H1 (cell line): Measurements from ENCODE around the gene CDS2. TPM values are rescaled to one million over a fixed set of nuclear protein-coding genes. Genes with fewer than 3 reads are reported as not detected.

Experiments
- CTCF ChIA-PET: fragments of 300-600 bp; sonication (Branson Sonifier 250); formaldehyde crosslinking; loops from one replicate; lab custom pipeline; 2021; ENCODE audit not compliant: partially characterized antibody; lab: Charles Lee
- POLR2A ChIA-PET: fragments of 300-600 bp; sonication (Branson Sonifier 250); formaldehyde crosslinking; loops from one replicate; lab custom pipeline; 2021; ENCODE audit warnings: inconsistent platforms; ENCODE audit not compliant: partially characterized antibody; lab: Charles Lee
- DNase-seq, 2 experiments: peaks; one replicate each; pipeline versions ENCODE4 v3.0.0 to v3.0.0-alpha.2; 2010 to 2022; ENCODE audit warnings: low spot score in 2 of 2, low read depth in 1 of 2, mixed read lengths in 1 of 2
- FAIRE-seq: peaks from 2 replicates; lab custom pipeline; 2011; peaks lifted over from hg19 to GRCh38; lab: Jason Lieb, UNC
- H2AFZ ChIP-seq: 2 replicates; pipeline ENCODE4 v1.8.1; 2012; ENCODE audit warnings: low read length, inconsistent platforms
- H2AK5ac ChIP-seq: 2 replicates; pipeline ENCODE4 v1.6.1; 2013; ENCODE audit warnings: low read depth, low read length
- H2BK120ac ChIP-seq: replicated peaks from 2 replicates; pipeline ENCODE3; 2013; ENCODE audit warnings: low read depth, low read length, inconsistent platforms
- H2BK12ac ChIP-seq: 2 replicates; pipeline ENCODE4 v1.6.1; 2013; ENCODE audit warnings: low read depth, low read length
- H2BK15ac ChIP-seq: 2 replicates; pipeline ENCODE4 v1.6.1; 2013; ENCODE audit warnings: low read length
- H2BK20ac ChIP-seq: 2 replicates; pipeline ENCODE4 v1.6.1; 2013; ENCODE audit warnings: low read length
- H2BK5ac ChIP-seq: 2 replicates; pipeline ENCODE4 v1.6.1; 2013; ENCODE audit warnings: low read depth, low read length
- H3K14ac ChIP-seq: 2 replicates; pipeline ENCODE4 v1.6.1; 2013; ENCODE audit warnings: inconsistent platforms; ENCODE audit not compliant: insufficient read length
- H3K18ac ChIP-seq: 2 replicates; pipeline ENCODE4 v1.6.1; 2013; ENCODE audit warnings: low read length; ENCODE audit errors: extremely low read depth
- H3K23ac ChIP-seq: 2 replicates; pipeline ENCODE4 v1.6.1; 2013; ENCODE audit warnings: inconsistent platforms; ENCODE audit not compliant: insufficient read length
- H3K23me2 ChIP-seq: 2 replicates; pipeline ENCODE4 v1.6.1; 2013; ENCODE audit warnings: low read depth, low read length
- H3K27ac ChIP-seq: 2 replicates; pipeline ENCODE4 v1.6.1; 2011; ENCODE audit warnings: low read depth, low read length, inconsistent platforms
- H3K27me3 ChIP-seq, 4 experiments: replicated peaks in 1 of 4; 1 replicate in 1 of 4; 2 replicates in 3 of 4; pipeline versions ENCODE4 v1.6.1 to v1.8.1; 2011 to 2013; ENCODE audit warnings: low read length in 3 of 4, mild to moderate bottlenecking in 3 of 4, inconsistent platforms in 2 of 4, mixed read lengths in 2 of 4, moderate library complexity in 1 of 4; ENCODE audit not compliant: control insufficient read depth in 3 of 4, insufficient read depth in 3 of 4; ENCODE audit errors: extremely low read depth in 1 of 4
- H3K36me3 ChIP-seq, 4 experiments: 2 replicates each; pipeline versions ENCODE4 v1.6.1 to v1.8.1; 2011 to 2013; ENCODE audit warnings: mild to moderate bottlenecking in 4 of 4, low read length in 3 of 4, moderate library complexity in 2 of 4, control low read depth in 1 of 4, inconsistent platforms in 1 of 4; ENCODE audit not compliant: insufficient read depth in 4 of 4, control insufficient read depth in 2 of 4
- H3K4ac ChIP-seq: replicated peaks from 2 replicates; pipeline ENCODE3; 2013; ENCODE audit warnings: low read length, low read depth, mixed read lengths, inconsistent platforms; ENCODE audit not compliant: insufficient read length
- H3K4me1 ChIP-seq, 4 experiments: replicated peaks in 1 of 4; 1 replicate in 1 of 4; 2 replicates in 3 of 4; pipeline versions ENCODE4 v1.6.1 to v1.8.1; 2011 to 2013; ENCODE audit warnings: low read length in 3 of 4, inconsistent platforms in 2 of 4, mixed read lengths in 1 of 4; ENCODE audit not compliant: insufficient read depth in 4 of 4, control insufficient read depth in 3 of 4
- H3K4me2 ChIP-seq, 2 experiments: 2 replicates each; pipeline versions ENCODE4 v1.6.1 to v1.8.1; 2011 to 2013; ENCODE audit warnings: low read depth in 2 of 2, low read length in 2 of 2, control low read depth in 1 of 2, inconsistent platforms in 1 of 2, mild to moderate bottlenecking in 1 of 2; ENCODE audit not compliant: insufficient read depth in 1 of 2
- H3K4me3 ChIP-seq, 4 experiments: fragments of 200-600, 300-600 bp in 1 of 4; sonication (generic), shearing (Covaris generic), sonication (Bioruptor Twin) in 1 of 4; 2 replicates each; pipeline versions ENCODE4 v1.5.1 to v1.8.1; 2011 to 2016; ENCODE audit warnings: low read length in 4 of 4, low read depth in 3 of 4, control low read depth in 2 of 4, inconsistent platforms in 2 of 4, mild to moderate bottlenecking in 2 of 4, mixed read lengths in 1 of 4, moderate library complexity in 1 of 4; ENCODE audit not compliant: insufficient read depth in 2 of 4; ENCODE audit errors: extremely low read depth in 1 of 4
- H3K56ac ChIP-seq: replicated peaks from 2 replicates; pipeline ENCODE3; 2013; ENCODE audit warnings: low read depth, mild to moderate bottlenecking, mixed read lengths, low read length, inconsistent platforms; ENCODE audit not compliant: insufficient read length
- H3K79me1 ChIP-seq: 2 replicates; pipeline ENCODE4 v1.6.1; 2013; ENCODE audit warnings: low read depth, low read length, control low read depth
- H3K79me2 ChIP-seq, 2 experiments: 2 replicates each; pipeline versions ENCODE4 v1.6.1 to v1.8.1; 2012 to 2013; ENCODE audit warnings: low read length in 2 of 2, mild to moderate bottlenecking in 2 of 2, inconsistent platforms in 1 of 2; ENCODE audit not compliant: insufficient read depth in 2 of 2, control insufficient read depth in 1 of 2
- H3K9ac ChIP-seq, 4 experiments: replicated peaks in 1 of 4; 1 replicate in 1 of 4; 2 replicates in 3 of 4; pipeline versions ENCODE4 v1.6.1 to v1.8.1; 2011 to 2013; ENCODE audit warnings: low read depth in 3 of 4, low read length in 3 of 4, control low read depth in 2 of 4, mild to moderate bottlenecking in 2 of 4, moderate library complexity in 2 of 4, inconsistent platforms in 1 of 4; ENCODE audit errors: extremely low read depth in 1 of 4
- H3K9me3 ChIP-seq, 2 experiments: 2 replicates each; pipeline versions ENCODE4 v1.6.1 to v1.8.1; 2012 to 2013; ENCODE audit warnings: mild to moderate bottlenecking in 2 of 2, moderate library complexity in 2 of 2, control low read depth in 1 of 2, inconsistent platforms in 1 of 2, low read depth in 1 of 2, low read length in 1 of 2, mixed read lengths in 1 of 2; ENCODE audit not compliant: insufficient read depth in 2 of 2
- H4K20me1 ChIP-seq, 2 experiments: replicated peaks in 1 of 2; 2 replicates each; pipeline versions ENCODE3 to v1.8.1; 2011 to 2013; ENCODE audit warnings: inconsistent platforms in 2 of 2, low read length in 2 of 2, mild to moderate bottlenecking in 1 of 2; ENCODE audit not compliant: insufficient read depth in 2 of 2, control insufficient read depth in 1 of 2
- H4K5ac ChIP-seq: 2 replicates; pipeline ENCODE4 v1.6.1; 2013; ENCODE audit warnings: low read length, low read depth, mixed read lengths, inconsistent platforms; ENCODE audit not compliant: insufficient read length
- H4K8ac ChIP-seq: 2 replicates; pipeline ENCODE4 v1.8.0; 2013; ENCODE audit warnings: mild to moderate bottlenecking, moderate library complexity, low read length, inconsistent platforms; ENCODE audit not compliant: insufficient read depth; ENCODE audit errors: extremely low read depth
- H4K91ac ChIP-seq: replicated peaks from 2 replicates; pipeline ENCODE3; 2013; ENCODE audit warnings: low read length, mixed read lengths, inconsistent platforms; ENCODE audit not compliant: insufficient read length
- BACH1 ChIP-seq: IDR thresholded peaks from 2 replicates; pipeline ENCODE4 v1.6.1; 2012; ENCODE audit warnings: low read length, improper control_type of control experiment
- CEBPB ChIP-seq: IDR thresholded peaks from 2 replicates; pipeline ENCODE4 v1.6.1; 2012; ENCODE audit warnings: low read depth, low read length
- POLR2A ChIP-seq, 2 experiments: IDR thresholded peaks; 1 replicate in 1 of 2; 2 replicates in 1 of 2; pipeline ENCODE4 v1.6.1; 2011; ENCODE audit warnings: low read depth in 2 of 2, low read length in 2 of 2, mild to moderate bottlenecking in 2 of 2; ENCODE audit errors: control extremely low read depth in 1 of 2
- RBBP5 ChIP-seq: IDR thresholded peaks from 2 replicates; pipeline ENCODE4 v1.7.1; 2012; ENCODE audit warnings: low read depth, mild to moderate bottlenecking, inconsistent platforms, low read length, moderate library complexity, borderline replicate concordance
- SUZ12 ChIP-seq: fragments of 200-600 bp; sonication (generic); IDR thresholded peaks from 2 replicates; pipeline ENCODE4 v1.6.1; 2012; ENCODE audit warnings: mild to moderate bottlenecking, inconsistent platforms, low read length, moderate library complexity, mixed read lengths
- TAF7 ChIP-seq: optimal IDR thresholded peaks from 2 replicates; pipeline ENCODE3; 2011; ENCODE audit warnings: low read depth, mild to moderate bottlenecking, inconsistent platforms, low read length, moderate library complexity, borderline replicate concordance
- TBP ChIP-seq: IDR thresholded peaks from 2 replicates; pipeline ENCODE4 v1.6.1; 2011; ENCODE audit warnings: low read depth, low read length, improper control_type of control experiment
- WGBS, 2 experiments: shearing (Covaris generic) in 1 of 2; methylation state at CpG; one replicate each; pipeline versions ENCODE4 v1.1.6 to v1.1.7; 2013 to 2015; ENCODE audit warnings: low lambda C conversion rate in 2 of 2, mixed read lengths in 2 of 2, inconsistent platforms in 1 of 2, low coverage in 1 of 2, missing lambda C conversion rate in 1 of 2; ENCODE audit not compliant: insufficient replicate concordance in 2 of 2, insufficient coverage in 1 of 2, insufficient read length in 1 of 2; ENCODE audit errors: extremely low coverage in 1 of 2, missing lambda C conversion rate in 1 of 2; 5-methylcytosine and 5-hydroxymethylcytosine counted together
- polyA plus RNA-seq, 7 experiments: library from polyadenylated mRNA; depleted of rRNA in 3 of 7; stranded (reverse) in 5 of 7; unstranded in 2 of 7; fragments of >200 nt in 5 of 7; fragments of 200-250 nt in 2 of 7; gene quantifications; 1 replicate in 5 of 7; 2 replicates in 1 of 7; 4 replicates in 1 of 7; pipeline versions ENCODE4 v1.2.1 to v1.2.3, GENCODE V29; 2011 to 2013; ENCODE audit warnings: missing spikeins in 2 of 7, mixed read lengths in 2 of 7
- total RNA-seq: library from RNA; stranded (reverse); fragmentation: NEBNext Ultra II Directional; extraction: Animal tissue kit (Norgen Biotek cat#: 25700); gene quantifications from 2 replicates; pipeline ENCODE4 v1.2.1, GENCODE V29; 2021

Gene CDS2
- total and polyA plus RNA-seq, 2 of the 8 experiments (the other 6 are each of a cell fraction or from before 2014, with no cell fraction given), result 54.0 to 56.2 TPM

DNA sequence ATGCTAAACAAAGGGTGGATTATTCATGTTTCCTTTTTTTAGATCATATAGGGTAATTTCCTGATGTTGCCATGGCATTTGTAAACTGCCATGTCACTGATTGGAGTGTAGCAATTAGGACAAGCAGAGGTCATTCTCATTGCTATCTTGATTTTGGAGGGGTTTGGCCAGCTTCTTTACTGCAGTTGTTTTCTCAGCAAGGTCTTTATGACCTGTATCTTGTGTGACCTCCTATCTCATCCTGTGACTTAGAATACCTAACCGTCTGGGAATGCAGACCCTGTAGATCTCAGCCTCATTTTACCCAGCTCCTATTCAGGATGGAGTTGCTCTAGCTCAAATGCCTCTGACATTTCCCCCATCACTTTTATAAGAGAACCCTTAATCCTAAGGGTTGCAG lies 53.6 kb downstream of the CDS2 start:
- H3K79me1 ChIP-seq, result no peaks in the 10 kb centered on the region
- no peak overlapping the region for H4K91ac ChIP-seq
- no peak overlapping the region for H3K4ac ChIP-seq
- H3K4me3 ChIP-seq, result no peak overlapping the region
- no peak for DNase-seq
- peaks cover 3 to 21% (median 9%) of the 10 kb centered on the region in 4 experiments; a peak in 7 of 8 replicates for H3K36me3 ChIP-seq
- no peak overlapping the region for H2AFZ ChIP-seq
- ChIA-PET POLR2A (interaction anchor here (1.2 to 3.5 kb wide), 2 partner anchors 11 to 54 kb away, joined by 3 to 8 read pairs; partner anchors contain the start of gene CDS2), CTCF (interaction anchor here (1.2 to 3.0 kb wide), 5 partner anchors 10 to 136 kb away, joined by 3 to 20 read pairs (median 10); partner anchors contain the start of gene PROKR2)
- no peak overlapping the region for H2BK120ac ChIP-seq
- no peak overlapping the region for H2BK15ac ChIP-seq
- H3K18ac ChIP-seq, result no peak overlapping the region
- 90% methylated on average over 1 of the region's 1 CpG; no CpG with 5 or more reads in 1 of the 2 experiments for WGBS, 2 experiments
- H3K56ac ChIP-seq, result no peak overlapping the region
- no peak overlapping the region for H3K23ac ChIP-seq
- TF ChIP-seq POLR2A (IDR thresholded peaks at IDR 0.05; ENCODE audit: control extremely low read depth in 1 of 2, low read depth in 2 of 2, low read length in 2 of 2) (no peak), RBBP5 (no peak), BACH1 (no peak), TBP (no peak), CEBPB (no peak), TAF7 (no peak), SUZ12 (no peak)
- no peaks in the 10 kb centered on the region for H3K27me3 ChIP-seq
- H4K20me1 ChIP-seq, result peaks cover 0 to 2% of the 10 kb centered on the region in 2 experiments
- H3K4me2 ChIP-seq, result no peak overlapping the region
- H3K9me3 ChIP-seq, result no peaks in the 10 kb centered on the region
- no peak overlapping the region for H2AK5ac ChIP-seq
- FAIRE-seq, result no peak
- H3K4me1 ChIP-seq, result peaks cover 4 to 16% (median 10%) of the 10 kb centered on the region in 4 experiments; a peak in 5 of 7 replicates
- no peak overlapping the region for H4K8ac ChIP-seq
- H4K5ac ChIP-seq, result no peak overlapping the region
- 0 out of 4 replicates have a peak, but pooled peaks cover 0 to 2% of the 10 kb centered on the region in 2 experiments for H3K79me2 ChIP-seq
- H3K14ac ChIP-seq, result no peak overlapping the region
- no peak overlapping the region for H3K27ac ChIP-seq
- H3K9ac ChIP-seq, result no peak overlapping the region
- H2BK12ac ChIP-seq, result no peak overlapping the region
- no peak overlapping the region for H2BK5ac ChIP-seq
- no peaks in the 10 kb centered on the region for H3K23me2 ChIP-seq
- no peak overlapping the region for H2BK20ac ChIP-seq
